Neural progenitor cell (in vitro differentiated cells): Measurements from ENCODE around the gene AFF2. TPM values are rescaled to one million over a fixed set of nuclear protein-coding genes. Genes with fewer than 3 reads are reported as not detected.

Experiments used
- DNase-seq: peaks from one replicate; pipeline ENCODE4 v3.0.0-alpha.2; 2016; ENCODE audit warnings: low spot score
- H2AFZ ChIP-seq: fragments of 200-600 bp; sonication (generic); replicated peaks from 2 replicates; pipeline ENCODE4 v1.6.1; 2016; ENCODE audit warnings: antibody characterized with exemption
- H3F3A ChIP-seq: fragments of 200-600 bp; sonication (generic); 2 replicates; pipeline ENCODE4 v1.6.1; 2016; ENCODE audit warnings: antibody characterized with exemption, low read depth
- H3K27ac ChIP-seq: fragments of 200-600 bp; sonication (generic); 2 replicates; pipeline ENCODE4 v1.5.1; 2016; ENCODE audit warnings: mild to moderate bottlenecking
- H3K27me3 ChIP-seq: fragments of 200-600 bp; sonication (generic); 2 replicates; pipeline ENCODE4 v1.6.1; 2016; ENCODE audit warnings: mild to moderate bottlenecking, moderate library complexity
- H3K36me3 ChIP-seq: fragments of 200-600 bp; sonication (generic); 2 replicates; pipeline ENCODE4 v1.5.1; 2016
- H3K4me1 ChIP-seq: fragments of 200-600 bp; sonication (generic); 2 replicates; pipeline ENCODE4 v1.6.1; 2016; ENCODE audit warnings: mixed run types
- H3K4me2 ChIP-seq: fragments of 200-600 bp; sonication (generic); 2 replicates; pipeline ENCODE4 v1.6.1; 2016
- H3K4me3 ChIP-seq: fragments of 200-600 bp; sonication (generic); 2 replicates; pipeline ENCODE4 v1.5.1; 2016
- H3K79me2 ChIP-seq: fragments of 200-600 bp; sonication (generic); 2 replicates; pipeline ENCODE4 v1.6.1; 2016; ENCODE audit warnings: low read depth
- H3K9ac ChIP-seq: fragments of 200-600 bp; sonication (generic); 2 replicates; pipeline ENCODE4 v1.6.1; 2016
- H3K9me3 ChIP-seq: fragments of 200-600 bp; sonication (generic); 2 replicates; pipeline ENCODE4 v1.5.1; 2016; ENCODE audit warnings: low read depth
- H4K20me1 ChIP-seq: fragments of 200-600 bp; sonication (generic); 2 replicates; pipeline ENCODE4 v1.6.1; 2016; ENCODE audit warnings: low read depth
- H3K27ac Mint-ChIP-seq: 3 replicates; pipeline ENCODE4 v1.8.0; 2021; ENCODE audit warnings: mixed read lengths
- H3K27me3 Mint-ChIP-seq: 2 replicates; pipeline ENCODE4 v1.8.0; 2022; ENCODE audit warnings: low read depth, mild to moderate bottlenecking, inconsistent platforms, moderate library complexity, mixed read lengths; ENCODE audit not compliant: insufficient read depth
- H3K36me3 Mint-ChIP-seq: 3 replicates; pipeline ENCODE4 v1.8.0; 2021; ENCODE audit warnings: mixed read lengths
- H3K4me1 Mint-ChIP-seq: 3 replicates; pipeline ENCODE4 v1.8.0; 2021; ENCODE audit warnings: mixed read lengths
- H3K4me3 Mint-ChIP-seq: 3 replicates; pipeline ENCODE4 v1.8.0; 2021; ENCODE audit warnings: mild to moderate bottlenecking, moderate library complexity, mixed read lengths
- H3K9me3 Mint-ChIP-seq: 3 replicates; pipeline ENCODE4 v1.8.0; 2020; ENCODE audit warnings: mixed read lengths
- EZH2 ChIP-seq: fragments of 200-600 bp; sonication (generic); IDR thresholded peaks from 2 replicates; pipeline ENCODE4 v1.6.1; 2017; ENCODE audit warnings: antibody characterized with exemption, mild to moderate bottlenecking, moderate library complexity
- EZH2phosphoT487 ChIP-seq: fragments of 200-600 bp; sonication (generic); IDR thresholded peaks from 2 replicates; pipeline ENCODE4 v1.6.1; 2017; ENCODE audit warnings: antibody characterized with exemption
- total RNA-seq: library from RNA; depleted of rRNA; stranded (reverse); fragments of >200 nt; gene quantifications from 2 replicates; pipeline ENCODE4 v1.2.3, GENCODE V29; 2015; ENCODE audit warnings: low replicate concordance
- TF ChIP-seq, protein P1 (sequence below): fragments of 200-600 bp; sonication (generic); IDR thresholded peaks from 2 replicates; pipeline ENCODE4 v1.5.1; 2017; ENCODE audit warnings: antibody characterized with exemption, mild to moderate bottlenecking

The AFF2 gene
- total RNA-seq, 1 donor from 2014 or later: 13.5 TPM

DNA sequence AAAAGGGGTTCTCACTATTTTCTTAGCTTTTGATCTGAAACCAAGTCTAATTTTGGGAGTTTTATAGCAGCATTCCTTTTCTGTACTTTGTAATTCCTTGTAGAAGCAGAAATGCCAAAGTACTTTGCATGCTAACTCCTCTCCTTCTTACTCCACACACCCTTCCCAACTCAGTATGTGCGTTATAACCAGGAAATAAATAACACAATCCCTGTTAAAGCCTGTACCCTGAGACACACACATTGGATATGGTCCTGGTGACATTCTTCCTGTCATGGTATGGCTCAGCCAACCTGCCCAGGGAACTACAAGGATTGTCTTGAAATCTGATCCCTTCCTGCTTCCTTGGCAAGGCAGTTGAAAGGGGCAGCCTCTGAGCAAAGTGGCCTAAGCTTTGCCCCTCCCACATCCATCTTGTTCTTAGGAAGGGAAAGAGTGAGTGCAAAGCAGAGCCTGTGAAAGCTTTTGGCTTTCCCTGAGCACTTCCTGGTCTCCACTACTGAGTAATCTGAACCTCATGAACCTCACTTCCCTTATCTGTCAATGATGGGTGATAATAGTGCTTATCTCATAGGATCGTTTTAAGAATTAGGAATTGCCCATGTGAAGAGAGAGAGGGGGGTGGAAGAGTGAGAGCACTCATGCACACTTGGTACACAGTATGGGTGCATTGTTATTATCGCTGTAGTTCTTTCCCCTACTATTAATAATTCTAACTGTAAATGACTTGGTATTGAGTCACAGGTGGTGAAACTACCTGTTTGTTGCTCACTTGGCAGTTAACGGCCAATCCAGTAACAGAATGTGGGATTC is 109.3 kb downstream of the AFF2 start:
- no peaks in the 10 kb centered on the region for H3K27me3 Mint-ChIP-seq
- H3K4me1 Mint-ChIP-seq: no peaks in the 10 kb centered on the region
- no peak overlapping the region for H3K4me2 ChIP-seq
- no peaks in the 10 kb centered on the region for H3K36me3 Mint-ChIP-seq
- H3K9ac ChIP-seq: no peak overlapping the region
- no peaks in the 10 kb centered on the region for H3K4me1 ChIP-seq
- no peaks in the 10 kb centered on the region for H3K27me3 ChIP-seq
- no peaks in the 10 kb centered on the region for H3K9me3 ChIP-seq
- H3K36me3 ChIP-seq: no peaks in the 10 kb centered on the region
- no peaks in the 10 kb centered on the region for H4K20me1 ChIP-seq
- H3K27ac ChIP-seq: no peak overlapping the region
- no peak for TF ChIP-seq EZH2phosphoT487
- TF ChIP-seq EZH2: no peak
- TF ChIP-seq, protein P1, sequence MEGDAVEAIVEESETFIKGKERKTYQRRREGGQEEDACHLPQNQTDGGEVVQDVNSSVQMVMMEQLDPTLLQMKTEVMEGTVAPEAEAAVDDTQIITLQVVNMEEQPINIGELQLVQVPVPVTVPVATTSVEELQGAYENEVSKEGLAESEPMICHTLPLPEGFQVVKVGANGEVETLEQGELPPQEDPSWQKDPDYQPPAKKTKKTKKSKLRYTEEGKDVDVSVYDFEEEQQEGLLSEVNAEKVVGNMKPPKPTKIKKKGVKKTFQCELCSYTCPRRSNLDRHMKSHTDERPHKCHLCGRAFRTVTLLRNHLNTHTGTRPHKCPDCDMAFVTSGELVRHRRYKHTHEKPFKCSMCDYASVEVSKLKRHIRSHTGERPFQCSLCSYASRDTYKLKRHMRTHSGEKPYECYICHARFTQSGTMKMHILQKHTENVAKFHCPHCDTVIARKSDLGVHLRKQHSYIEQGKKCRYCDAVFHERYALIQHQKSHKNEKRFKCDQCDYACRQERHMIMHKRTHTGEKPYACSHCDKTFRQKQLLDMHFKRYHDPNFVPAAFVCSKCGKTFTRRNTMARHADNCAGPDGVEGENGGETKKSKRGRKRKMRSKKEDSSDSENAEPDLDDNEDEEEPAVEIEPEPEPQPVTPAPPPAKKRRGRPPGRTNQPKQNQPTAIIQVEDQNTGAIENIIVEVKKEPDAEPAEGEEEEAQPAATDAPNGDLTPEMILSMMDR: no peak
- DNase-seq: peak; percentile 62
- no peak overlapping the region for H2AFZ ChIP-seq
- no peaks in the 10 kb centered on the region for H3K79me2 ChIP-seq
- no peaks in the 10 kb centered on the region for H3F3A ChIP-seq
- H3K4me3 Mint-ChIP-seq: no peak overlapping the region
- H3K9me3 Mint-ChIP-seq: peaks cover 6% of the 10 kb centered on the region
- H3K4me3 ChIP-seq: no peak overlapping the region
- H3K27ac Mint-ChIP-seq: no peak overlapping the region

DNA sequence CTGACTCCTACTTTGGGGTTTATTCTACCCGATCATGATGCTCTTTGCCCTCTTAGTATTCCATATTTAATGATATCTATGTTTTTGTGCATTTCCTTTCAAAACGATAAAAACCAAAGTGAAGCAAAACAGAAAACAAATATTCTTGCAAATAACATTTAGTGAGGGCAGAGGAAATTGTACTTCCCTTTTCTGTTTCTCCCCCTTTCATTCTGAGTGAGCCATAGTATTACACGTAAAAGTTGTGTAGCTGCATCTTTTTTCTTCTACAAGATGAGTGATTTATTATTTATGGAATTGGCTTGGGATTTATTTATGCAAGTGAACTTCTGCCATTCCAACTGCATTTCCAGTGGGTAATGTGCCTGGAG is 109.9 kb downstream of the AFF2 start:
- Histone ChIP-seq H3K27me3 (no peaks in the 10 kb centered on the region), H3K4me2 (no peak overlapping the region), H3F3A (no peaks in the 10 kb centered on the region), H3K9ac (no peak overlapping the region), H2AFZ (no peak overlapping the region), H4K20me1 (no peaks in the 10 kb centered on the region), H3K4me3 (no peak overlapping the region), H3K36me3 (no peaks in the 10 kb centered on the region), H3K27ac (no peak overlapping the region), H3K4me1 (no peaks in the 10 kb centered on the region), H3K9me3 (no peaks in the 10 kb centered on the region), H3K79me2 (no peaks in the 10 kb centered on the region)
- no peak for DNase-seq
- no peaks in the 10 kb centered on the region for H3K27me3 Mint-ChIP-seq
- TF ChIP-seq EZH2phosphoT487: no peak
- TF ChIP-seq EZH2: no peak
- TF ChIP-seq, protein P1: no peak
- no peaks in the 10 kb centered on the region for H3K36me3 Mint-ChIP-seq
- H3K4me1 Mint-ChIP-seq: no peaks in the 10 kb centered on the region
- peaks cover 6% of the 10 kb centered on the region for H3K9me3 Mint-ChIP-seq
- H3K4me3 Mint-ChIP-seq: no peak overlapping the region
- H3K27ac Mint-ChIP-seq: no peak overlapping the region

DNA sequence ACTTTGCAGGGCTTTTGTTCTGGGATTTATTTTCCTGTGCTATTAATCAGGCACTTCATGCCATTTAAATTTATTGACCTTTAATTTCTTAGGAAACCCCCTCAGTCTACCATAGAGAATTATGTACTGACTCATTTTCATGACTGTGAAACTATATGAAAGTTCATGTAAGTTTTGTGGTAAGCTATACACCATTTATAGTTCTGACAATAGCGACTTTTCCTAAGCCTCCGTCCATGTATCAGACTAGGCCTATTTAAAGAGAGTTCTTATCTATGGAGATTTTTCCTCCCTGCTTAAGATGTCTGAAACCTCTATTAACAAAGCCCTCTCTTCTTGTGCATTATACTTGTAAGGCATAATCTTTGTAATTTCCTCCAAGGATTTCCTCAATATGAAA is 111.6 kb downstream of the AFF2 start:
- no peaks in the 10 kb centered on the region for H3K4me1 ChIP-seq
- H3K9me3 ChIP-seq: no peaks in the 10 kb centered on the region
- Mint-ChIP-seq H3K9me3 (peaks cover 4% of the 10 kb centered on the region), H3K27me3 (no peaks in the 10 kb centered on the region), H3K4me1 (no peaks in the 10 kb centered on the region), H3K4me3 (no peak overlapping the region), H3K27ac (no peak overlapping the region), H3K36me3 (no peaks in the 10 kb centered on the region)
- H2AFZ ChIP-seq: no peak overlapping the region
- H3K27ac ChIP-seq: no peak overlapping the region
- no peaks in the 10 kb centered on the region for H3K27me3 ChIP-seq
- H3K4me3 ChIP-seq: no peak overlapping the region
- no peak overlapping the region for H3K9ac ChIP-seq
- DNase-seq: no peak
- no peak for TF ChIP-seq EZH2
- TF ChIP-seq, protein P1: no peak
- no peak for TF ChIP-seq EZH2phosphoT487
- H3K36me3 ChIP-seq: no peaks in the 10 kb centered on the region
- no peaks in the 10 kb centered on the region for H3F3A ChIP-seq
- no peaks in the 10 kb centered on the region for H3K79me2 ChIP-seq
- no peaks in the 10 kb centered on the region for H4K20me1 ChIP-seq
- H3K4me2 ChIP-seq: no peak overlapping the region
